Dedifferentiated amniotic fluid mesenchymal stem cell (primary cell): ENCODE data around the gene OSBPL6.

Experiments used
- DNase-seq: peaks from one replicate; pipeline ENCODE4 v3.0.0-alpha.2; 2016; ENCODE audit errors: extremely low spot score

Gene OSBPL6

GRCh38 chr2:178271629-178272333 lies 77.5 kb downstream of the OSBPL6 start:
- DNase-seq, result no peak

GRCh38 chr2:178273787-178274360 lies 79.6 kb downstream of the OSBPL6 start:
- no peak for DNase-seq

- no peak for DNase-seq
These were observed 81.3 kb downstream of the OSBPL6 start for GRCh38 chr2:178275600-178275999.

- no peak for DNase-seq
These were observed 83.5 kb downstream of the OSBPL6 start for GRCh38 chr2:178277741-178278197.

- peak; percentile 81 for DNase-seq
These were observed 84.8 kb downstream of the OSBPL6 start for GRCh38 chr2:178279142-178279541.

- no peak for DNase-seq
These were observed 85.3 kb downstream of the OSBPL6 start for GRCh38 chr2:178279636-178280035.

- DNase-seq, result no peak
These were observed 86.0 kb downstream of the OSBPL6 start for GRCh38 chr2:178280244-178280852.

GRCh38 chr2:178282075-178282815 lies 87.9 kb downstream of the OSBPL6 start:
- DNase-seq, result no peak

GRCh38 chr2:178283341-178283918 lies 89.1 kb downstream of the OSBPL6 start:
- no peak for DNase-seq

GRCh38 chr2:178284613-178285286 lies 90.4 kb downstream of the OSBPL6 start:
- DNase-seq, result no peak

GRCh38 chr2:178285287-178285615 lies 90.9 kb downstream of the OSBPL6 start:
- DNase-seq, result no peak

GRCh38 chr2:178286636-178287035 lies 92.3 kb downstream of the OSBPL6 start:
- no peak for DNase-seq

- DNase-seq, result no peak
These were observed 93.5 kb downstream of the OSBPL6 start for GRCh38 chr2:178287652-178288344.

GRCh38 chr2:178291703-178292102 lies 97.4 kb downstream of the OSBPL6 start:
- no peak for DNase-seq

GRCh38 chr2:178292586-178292985 lies 98.3 kb downstream of the OSBPL6 start:
- DNase-seq, result no peak

- DNase-seq, result no peak
These were observed 100.8 kb downstream of the OSBPL6 start for GRCh38 chr2:178295115-178295514.

GRCh38 chr2:178295906-178296305 lies 101.6 kb downstream of the OSBPL6 start:
- no peak for DNase-seq

- DNase-seq, result no peak
These were observed 102.2 kb downstream of the OSBPL6 start for GRCh38 chr2:178296394-178297090.

GRCh38 chr2:178297091-178297411 lies 102.7 kb downstream of the OSBPL6 start:
- DNase-seq, result no peak

- no peak for DNase-seq
These were observed 104.5 kb downstream of the OSBPL6 start for GRCh38 chr2:178298785-178299212.
